ENCODE data around the gene TMED3. TPM values are rescaled to one million over a fixed set of nuclear protein-coding genes. Genes with fewer than 3 reads are reported as not detected.

The TMED3 gene
- total RNA-seq, 1 donor from 2014 or later: 49.3 TPM

DNA sequence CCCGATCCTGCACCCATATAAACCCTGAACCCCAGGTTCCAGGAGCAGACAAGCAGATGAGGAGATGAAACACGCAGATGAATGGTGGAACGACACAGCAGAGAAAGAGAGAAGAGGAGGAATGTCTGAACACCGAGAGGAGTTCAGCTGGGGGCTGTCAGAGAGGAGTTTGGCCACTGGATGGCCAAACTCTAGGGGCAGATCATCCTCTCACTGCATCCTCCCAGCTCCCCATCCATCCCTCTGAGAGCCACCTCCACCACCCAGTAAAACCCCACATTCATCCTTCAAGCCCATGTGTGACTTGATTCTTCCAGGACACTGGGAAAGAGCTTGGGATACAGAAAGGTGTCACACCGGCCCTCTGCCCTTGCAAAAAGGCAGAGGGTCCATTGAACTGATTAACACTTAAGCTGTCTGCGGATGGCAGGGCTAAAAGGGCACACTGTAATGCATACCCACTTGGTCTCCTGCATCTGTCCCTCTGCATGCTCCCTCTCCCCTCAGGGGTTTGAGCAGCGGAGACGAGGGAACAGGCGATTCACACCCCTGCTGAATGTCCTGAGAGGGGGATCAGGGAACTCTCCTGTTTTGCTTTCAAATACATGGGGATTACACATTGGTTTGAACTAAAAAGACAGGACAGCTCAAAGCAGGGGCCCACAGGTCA is 53.8 kb downstream of the TMED3 start:
- no peak for DNase-seq (ENCODE audit: low spot score, unreplicated experiment)
- H3K27ac Mint-ChIP-seq: no peak overlapping the region
- no peak overlapping the region for H3K4me3 Mint-ChIP-seq (ENCODE audit: low read depth)
- no peaks in the 10 kb centered on the region for H3K9me3 Mint-ChIP-seq (ENCODE audit: low read depth)
- TF ChIP-seq, protein P1, sequence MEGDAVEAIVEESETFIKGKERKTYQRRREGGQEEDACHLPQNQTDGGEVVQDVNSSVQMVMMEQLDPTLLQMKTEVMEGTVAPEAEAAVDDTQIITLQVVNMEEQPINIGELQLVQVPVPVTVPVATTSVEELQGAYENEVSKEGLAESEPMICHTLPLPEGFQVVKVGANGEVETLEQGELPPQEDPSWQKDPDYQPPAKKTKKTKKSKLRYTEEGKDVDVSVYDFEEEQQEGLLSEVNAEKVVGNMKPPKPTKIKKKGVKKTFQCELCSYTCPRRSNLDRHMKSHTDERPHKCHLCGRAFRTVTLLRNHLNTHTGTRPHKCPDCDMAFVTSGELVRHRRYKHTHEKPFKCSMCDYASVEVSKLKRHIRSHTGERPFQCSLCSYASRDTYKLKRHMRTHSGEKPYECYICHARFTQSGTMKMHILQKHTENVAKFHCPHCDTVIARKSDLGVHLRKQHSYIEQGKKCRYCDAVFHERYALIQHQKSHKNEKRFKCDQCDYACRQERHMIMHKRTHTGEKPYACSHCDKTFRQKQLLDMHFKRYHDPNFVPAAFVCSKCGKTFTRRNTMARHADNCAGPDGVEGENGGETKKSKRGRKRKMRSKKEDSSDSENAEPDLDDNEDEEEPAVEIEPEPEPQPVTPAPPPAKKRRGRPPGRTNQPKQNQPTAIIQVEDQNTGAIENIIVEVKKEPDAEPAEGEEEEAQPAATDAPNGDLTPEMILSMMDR (IDR thresholded peaks at IDR 0.05; ENCODE audit: unreplicated experiment): no peak
- no peaks in the 10 kb centered on the region for H3K36me3 Mint-ChIP-seq (ENCODE audit: insufficient read depth)
- H3K4me1 Mint-ChIP-seq (ENCODE audit: low read depth): peaks cover 13% of the 10 kb centered on the region
- peaks cover 2% of the 10 kb centered on the region for H3K27me3 Mint-ChIP-seq

DNA sequence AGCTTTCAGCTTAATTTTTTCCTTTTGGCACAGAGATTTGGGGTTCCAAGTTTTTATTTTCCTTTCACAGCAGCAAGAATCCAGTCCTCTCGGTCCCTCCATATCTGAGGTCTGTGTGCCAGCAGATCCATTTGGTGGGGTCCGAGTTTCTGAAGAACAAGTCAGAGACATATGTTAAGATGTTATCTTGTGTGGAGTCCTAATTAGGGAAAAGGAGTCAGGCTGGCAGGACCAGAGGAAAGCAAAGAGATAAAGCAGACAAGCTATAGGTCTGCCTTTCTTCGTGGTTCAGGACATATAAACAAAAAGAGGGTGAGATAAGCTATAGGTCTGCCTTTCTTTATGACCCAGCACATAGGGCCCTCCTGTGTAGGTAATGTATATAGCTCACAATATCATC is 54.9 kb downstream of the TMED3 start:
- Mint-ChIP-seq H3K27me3 (peaks cover 2% of the 10 kb centered on the region), H3K4me1 (ENCODE audit: low read depth) (peaks cover 13% of the 10 kb centered on the region), H3K36me3 (ENCODE audit: insufficient read depth) (no peaks in the 10 kb centered on the region), H3K4me3 (ENCODE audit: low read depth) (no peak overlapping the region), H3K9me3 (ENCODE audit: low read depth) (no peaks in the 10 kb centered on the region), H3K27ac (no peak overlapping the region)
- TF ChIP-seq, protein P1 (IDR thresholded peaks at IDR 0.05; ENCODE audit: unreplicated experiment): no peak
- DNase-seq (ENCODE audit: low spot score, unreplicated experiment): no peak

DNA sequence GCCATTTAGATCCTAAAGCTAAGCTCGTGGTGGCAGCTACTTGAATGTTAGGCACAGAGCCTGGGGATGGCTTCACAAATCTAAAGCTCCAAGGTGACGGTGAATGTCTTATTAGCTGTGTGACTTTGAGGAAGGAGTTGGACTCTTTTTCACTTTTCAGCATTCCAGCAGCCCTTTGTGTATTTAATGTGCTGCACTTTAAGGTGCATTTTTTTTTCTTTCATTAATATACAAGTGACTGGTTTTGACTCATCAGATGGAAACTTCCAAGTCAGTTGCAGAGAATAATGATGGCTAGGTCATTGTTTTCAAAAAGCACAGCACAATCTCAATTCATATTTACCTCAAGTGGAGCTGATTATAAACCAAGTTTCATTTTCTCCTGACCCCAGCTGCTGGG is 55.8 kb downstream of the TMED3 start:
- Mint-ChIP-seq H3K27ac (no peak overlapping the region), H3K36me3 (ENCODE audit: insufficient read depth) (no peaks in the 10 kb centered on the region)

DNA sequence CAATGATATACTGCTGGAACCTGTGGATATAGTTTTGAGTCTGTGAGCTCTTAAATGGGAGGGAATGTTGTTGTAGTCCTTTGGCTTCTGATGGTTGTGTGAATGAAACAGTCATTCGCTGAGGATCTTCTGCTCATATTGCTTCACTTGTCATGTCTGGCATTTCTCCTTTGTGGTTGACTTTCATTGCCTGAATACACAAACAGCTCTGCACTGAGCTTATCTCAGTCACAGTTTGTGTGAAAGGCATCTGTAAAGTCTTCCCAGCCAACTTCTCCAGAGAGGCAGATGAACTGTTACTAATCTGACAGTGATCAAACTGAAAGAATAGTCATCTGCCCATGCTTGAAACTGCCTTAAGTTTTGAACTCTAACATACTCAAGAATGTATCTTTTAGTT is 59.8 kb downstream of the TMED3 start:
- peaks cover 2% of the 10 kb centered on the region for H3K27me3 Mint-ChIP-seq
- peaks cover 5% of the 10 kb centered on the region for H3K4me1 Mint-ChIP-seq (ENCODE audit: low read depth)
- no peak for DNase-seq (ENCODE audit: low spot score, unreplicated experiment)

More for the DNA sequence above, 55.8 kb downstream of the TMED3 start:
- H3K4me1 Mint-ChIP-seq (ENCODE audit: low read depth): peaks cover 13% of the 10 kb centered on the region
- H3K9me3 Mint-ChIP-seq (ENCODE audit: low read depth): no peaks in the 10 kb centered on the region
- no peak overlapping the region for H3K4me3 Mint-ChIP-seq (ENCODE audit: low read depth)
- TF ChIP-seq, protein P1 (IDR thresholded peaks at IDR 0.05; ENCODE audit: unreplicated experiment): no peak
- DNase-seq (ENCODE audit: low spot score, unreplicated experiment): no peak
- peaks cover 2% of the 10 kb centered on the region for H3K27me3 Mint-ChIP-seq

DNA sequence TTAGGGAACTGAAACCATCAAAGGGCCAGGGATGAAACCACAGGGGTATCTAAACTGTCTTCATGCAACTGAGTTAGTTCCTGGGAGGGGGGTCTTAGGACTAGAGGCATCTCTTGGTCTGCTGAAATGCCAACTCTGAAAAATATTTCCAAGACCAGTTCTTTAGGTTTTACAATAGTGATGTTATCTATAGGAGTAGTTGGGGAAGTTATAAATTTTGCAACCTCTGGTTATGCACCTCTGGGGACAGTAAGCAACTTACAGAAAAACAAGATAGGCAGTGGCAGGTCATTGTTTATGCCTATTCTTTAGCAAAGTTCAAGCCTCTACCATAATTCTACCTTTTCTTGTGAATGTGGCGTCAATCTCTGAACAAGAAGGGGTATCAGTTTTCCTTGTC is 60.7 kb downstream of the TMED3 start:
- peaks cover under 1% of the 10 kb centered on the region for H3K4me1 Mint-ChIP-seq (ENCODE audit: low read depth)
- H3K27me3 Mint-ChIP-seq: peaks cover 2% of the 10 kb centered on the region
- DNase-seq (ENCODE audit: low spot score, unreplicated experiment): no peak
- no peaks in the 10 kb centered on the region for H3K36me3 Mint-ChIP-seq (ENCODE audit: insufficient read depth)
- H3K4me3 Mint-ChIP-seq (ENCODE audit: low read depth): no peak overlapping the region
- H3K9me3 Mint-ChIP-seq (ENCODE audit: low read depth): peaks cover 8% of the 10 kb centered on the region
- TF ChIP-seq, protein P1 (IDR thresholded peaks at IDR 0.05; ENCODE audit: unreplicated experiment): no peak
- no peak overlapping the region for H3K27ac Mint-ChIP-seq

More for the DNA sequence above, 59.8 kb downstream of the TMED3 start:
- peaks cover 8% of the 10 kb centered on the region for H3K9me3 Mint-ChIP-seq (ENCODE audit: low read depth)
- H3K4me3 Mint-ChIP-seq (ENCODE audit: low read depth): no peak overlapping the region
- no peaks in the 10 kb centered on the region for H3K36me3 Mint-ChIP-seq (ENCODE audit: insufficient read depth)
- no peak overlapping the region for H3K27ac Mint-ChIP-seq
- TF ChIP-seq, protein P1 (IDR thresholded peaks at IDR 0.05; ENCODE audit: unreplicated experiment): no peak
